ENCODE data around the gene CDH4.

DNA sequence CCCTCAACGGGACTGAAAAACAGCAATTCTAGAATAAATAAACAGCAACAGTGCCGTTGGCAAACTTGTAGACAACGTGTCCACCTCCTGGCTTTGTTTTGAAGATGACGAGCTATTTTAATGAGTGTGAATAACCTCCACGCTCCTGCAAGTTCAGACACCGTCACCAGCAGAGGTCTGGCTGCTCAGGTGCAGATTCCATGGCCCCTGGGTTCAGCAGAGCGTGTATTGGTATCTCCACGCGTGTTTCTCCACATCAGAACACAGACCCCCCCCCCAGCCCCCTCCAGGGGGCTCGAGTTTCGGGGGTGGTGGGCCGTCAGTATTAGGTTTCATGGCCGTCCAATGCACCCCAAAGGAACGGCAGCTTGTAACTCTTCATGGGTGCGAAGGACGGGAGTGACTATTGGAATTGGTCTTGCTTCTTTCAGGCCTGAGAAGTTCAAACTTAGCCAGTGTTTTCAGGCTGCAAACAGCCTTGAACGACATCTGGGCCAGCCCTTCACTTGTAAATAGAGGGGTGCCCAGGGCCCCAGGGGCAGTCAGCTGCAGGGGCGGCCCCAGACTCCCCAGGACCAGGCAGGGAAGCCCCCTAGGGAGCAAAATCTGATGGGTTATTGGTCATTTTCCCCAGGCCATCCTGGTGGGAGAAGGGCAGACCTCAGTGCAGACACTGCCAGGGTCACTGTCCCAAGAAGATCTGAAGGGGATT lies 505.1 kb downstream of the CDH4 start:
- TF ChIP-seq CTCF (IDR thresholded peaks at IDR 0.05) (no peak), EP300 (IDR thresholded peaks at IDR 0.05; ENCODE audit: low read depth) (no peak), POLR2A (IDR thresholded peaks at IDR 0.05) (no peak)
